T-cell (primary cell): ENCODE measurements around the gene SUGP1. TPM values are rescaled to one million over a fixed set of nuclear protein-coding genes. Genes with fewer than 3 reads are reported as not detected.

Experiments
- ATAC-seq, 4 experiments: fragments of 200-7000 bp in 3 of 4; fragments of 150-1000 bp in 1 of 4; cut with Tn5 transposase; replicated peaks in 1 of 4; 1 replicate in 3 of 4; 2 replicates in 1 of 4; pipeline ENCODE4 v1.10.0; 2021; ENCODE audit warnings: moderate library complexity in 3 of 4, mild to moderate bottlenecking in 2 of 4, moderate number of reproducible peaks in 1 of 4
- CTCF ChIA-PET, 2 donors: fragments of 300-600 bp; sonication (Branson Sonifier 250); formaldehyde crosslinking; loops; one replicate each; lab custom pipeline; 2022; ENCODE audit warnings: antibody characterized with exemption in 2 of 2; lab: Charles Lee
- POLR2A ChIA-PET, 2 donors: fragments of 300-600 bp; sonication (Branson Sonifier 250); formaldehyde crosslinking; loops; one replicate each; lab custom pipeline; 2022; ENCODE audit warnings: antibody characterized with exemption in 2 of 2; lab: Charles Lee
- DNase-seq, 35 experiments: peaks; one replicate each; pipeline versions ENCODE4 v3.0.0 to v3.0.0-alpha.2; 2013 to 2023
- H3K27ac ChIP-seq: one replicate; pipeline ENCODE4 v1.5.1; 2013; ENCODE audit warnings: low read length
- H3K27me3 ChIP-seq, 2 experiments: replicated peaks in 1 of 2; 1 replicate in 1 of 2; 2 replicates in 1 of 2; pipeline versions ENCODE4 v1.6.1 to v1.7.0; 2013; ENCODE audit warnings: low read length in 1 of 2, mixed read lengths in 1 of 2; ENCODE audit not compliant: control insufficient read depth in 2 of 2, insufficient read depth in 2 of 2; ENCODE audit errors: extremely low read depth in 1 of 2
- H3K36me3 ChIP-seq, 2 donors: 1 replicate in 1 of 2; 2 replicates in 1 of 2; pipeline versions ENCODE4 v1.6.1 to v1.7.0; 2013; ENCODE audit warnings: low read length in 1 of 2; ENCODE audit not compliant: control insufficient read depth in 2 of 2, insufficient read depth in 1 of 2; ENCODE audit errors: extremely low read depth in 1 of 2
- H3K4me1 ChIP-seq, 2 experiments: 1 replicate in 1 of 2; 2 replicates in 1 of 2; pipeline versions ENCODE4 v1.6.1 to v1.7.0; 2013; ENCODE audit warnings: low read length in 2 of 2, mixed read lengths in 1 of 2; ENCODE audit not compliant: insufficient read depth in 2 of 2, control insufficient read depth in 1 of 2; ENCODE audit errors: extremely low read depth in 1 of 2
- H3K4me3 ChIP-seq, 2 donors: 1 replicate in 1 of 2; 2 replicates in 1 of 2; pipeline versions ENCODE4 v1.5.1 to v1.7.0; 2013; ENCODE audit warnings: mild to moderate bottlenecking in 2 of 2, low read length in 1 of 2, moderate library complexity in 1 of 2; ENCODE audit not compliant: control insufficient read depth in 1 of 2; ENCODE audit errors: extremely low read depth in 1 of 2
- H3K9me3 ChIP-seq: 2 replicates; pipeline ENCODE4 v1.7.0; 2013
- H3K27ac Mint-ChIP-seq, 2 donors: one replicate each; pipeline ENCODE4 v1.8.0; 2020 to 2021; ENCODE audit warnings: mild to moderate bottlenecking in 2 of 2, mixed read lengths in 2 of 2
- H3K27me3 Mint-ChIP-seq, 2 donors: one replicate each; pipeline ENCODE4 v1.8.0; 2021 to 2022; ENCODE audit warnings: mixed read lengths in 2 of 2
- H3K36me3 Mint-ChIP-seq: one replicate; pipeline ENCODE4 v1.8.0; 2021; ENCODE audit warnings: mixed read lengths
- H3K4me1 Mint-ChIP-seq, 3 donors: one replicate each; pipeline ENCODE4 v1.8.0; 2020 to 2022; ENCODE audit warnings: mixed read lengths in 3 of 3, mild to moderate bottlenecking in 1 of 3
- H3K4me3 Mint-ChIP-seq, 3 donors: one replicate each; pipeline ENCODE4 v1.8.0; 2020 to 2022; ENCODE audit warnings: mild to moderate bottlenecking in 3 of 3, mixed read lengths in 3 of 3, moderate library complexity in 3 of 3
- H3K9me3 Mint-ChIP-seq, 3 donors: one replicate each; pipeline ENCODE4 v1.8.0; 2020 to 2022; ENCODE audit warnings: mixed read lengths in 3 of 3
- WGBS: methylation state at CpG from one replicate; pipeline ENCODE4 v1.1.5; 2013; ENCODE audit warnings: missing lambda C conversion rate; ENCODE audit not compliant: insufficient coverage; 5-methylcytosine and 5-hydroxymethylcytosine counted together
- total RNA-seq, 35 experiments: library from RNA in 6 of 35; stranded (reverse) in 6 of 35; fragments of 120-200 nt in 1 of 35; gene quantifications; one replicate each; pipeline versions ENCODE4 v1.2.1 to v1.2.4 and lab custom pipeline; 2013 to 2026

SUGP1 gene
- total RNA-seq, 5 donors from 2014 or later (not counting 1 experiment from before 2014, with no cell fraction given), result 59.5 to 89.8 (median 87.4) TPM

DNA sequence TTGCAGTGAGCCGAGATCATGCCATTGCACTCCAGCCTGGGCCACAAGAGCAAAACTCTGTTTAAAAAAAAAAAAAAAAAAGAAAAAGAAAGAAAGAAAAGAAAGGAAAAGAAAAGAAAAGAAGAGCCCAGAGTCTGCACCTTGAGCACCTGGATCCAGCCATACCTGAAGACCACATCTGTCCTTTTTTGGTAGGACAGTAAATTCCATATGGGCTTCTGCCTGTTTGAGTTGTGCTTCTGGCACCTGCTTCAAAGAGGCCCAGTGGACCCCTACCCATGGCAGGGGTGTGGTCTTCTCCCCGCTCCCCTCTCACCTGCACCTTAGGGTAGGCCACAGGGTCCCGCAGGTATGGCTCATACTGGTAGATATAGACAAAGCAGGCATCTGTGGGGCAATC is 53.0 kb downstream of the SUGP1 start:
- H3K9me3 Mint-ChIP-seq, result no peaks in the 10 kb centered on the region
- CTCF ChIA-PET, result no interaction called here
- H3K27ac Mint-ChIP-seq, result no peak overlapping the region
- peaks cover 10 to 24% of the 10 kb centered on the region in 2 donors for H3K27me3 Mint-ChIP-seq
- H3K36me3 ChIP-seq, result no peaks in the 10 kb centered on the region
- POLR2A ChIA-PET, result no interaction called here
- no peaks in the 10 kb centered on the region for H3K9me3 ChIP-seq
- H3K27me3 ChIP-seq, result peaks cover 3 to 21% of the 10 kb centered on the region in 2 experiments
- H3K4me1 ChIP-seq, result no peaks in the 10 kb centered on the region
- no peak overlapping the region for H3K4me3 Mint-ChIP-seq
- no peak overlapping the region for H3K4me3 ChIP-seq
- H3K36me3 Mint-ChIP-seq, result no peaks in the 10 kb centered on the region
- peaks cover 2 to 4% (median 3%) of the 10 kb centered on the region in 3 donors for H3K4me1 Mint-ChIP-seq
- ATAC-seq (no peak), DNase-seq (no peak)
- H3K27ac ChIP-seq, result no peak overlapping the region
- 100% methylated on average over 1 of the region's 3 CpGs for WGBS

DNA sequence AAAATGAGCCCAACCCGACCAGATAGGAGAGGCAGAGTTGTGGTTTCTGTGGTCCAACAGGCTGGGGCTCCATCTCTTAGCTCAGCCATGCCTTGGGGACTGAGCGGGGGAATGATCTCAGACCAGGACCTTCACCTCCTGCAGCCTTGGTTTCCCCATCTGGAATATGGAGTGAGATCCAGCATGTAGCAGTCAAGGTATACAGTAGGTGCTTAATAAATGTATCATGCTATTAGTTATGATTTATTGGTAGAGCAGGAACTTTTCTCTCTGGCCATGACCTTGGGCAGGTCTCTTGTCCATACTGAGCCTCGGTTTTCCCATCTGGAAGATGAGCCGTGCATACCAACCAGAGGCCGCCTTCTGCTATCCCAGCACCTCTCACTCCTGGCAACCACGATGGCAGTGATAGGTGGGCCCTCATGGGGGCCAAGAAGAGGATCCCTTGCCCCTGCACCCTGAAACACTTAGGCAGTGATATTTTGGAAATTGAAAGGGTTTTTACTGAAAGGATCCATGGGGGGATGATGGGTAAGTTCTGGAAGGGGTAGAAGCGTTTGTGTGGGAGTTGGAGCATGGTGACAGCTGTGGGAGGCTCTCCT is 56.3 kb downstream of the SUGP1 start:
- no peak overlapping the region for H3K27ac Mint-ChIP-seq
- Histone ChIP-seq H3K9me3 (no peaks in the 10 kb centered on the region), H3K27ac (no peak overlapping the region), H3K4me1 (peaks cover 0 to 12% of the 10 kb centered on the region in 2 experiments), H3K36me3 (no peaks in the 10 kb centered on the region), H3K4me3 (no peak overlapping the region), H3K27me3 (peaks cover 3 to 51% of the 10 kb centered on the region in 2 experiments)
- no peaks in the 10 kb centered on the region for H3K36me3 Mint-ChIP-seq
- H3K4me3 Mint-ChIP-seq, result no peak overlapping the region
- H3K27me3 Mint-ChIP-seq, result peaks cover 33 to 42% of the 10 kb centered on the region in 2 donors
- H3K9me3 Mint-ChIP-seq, result no peaks in the 10 kb centered on the region
- CTCF ChIA-PET, result no interaction called here
- H3K4me1 Mint-ChIP-seq, result peaks cover 8 to 16% (median 13%) of the 10 kb centered on the region in 3 donors
- ATAC-seq, result no peak
- 82% methylated on average over 1 of the region's 7 CpGs for WGBS
- POLR2A ChIA-PET, result no interaction called here
- no peak for DNase-seq

DNA sequence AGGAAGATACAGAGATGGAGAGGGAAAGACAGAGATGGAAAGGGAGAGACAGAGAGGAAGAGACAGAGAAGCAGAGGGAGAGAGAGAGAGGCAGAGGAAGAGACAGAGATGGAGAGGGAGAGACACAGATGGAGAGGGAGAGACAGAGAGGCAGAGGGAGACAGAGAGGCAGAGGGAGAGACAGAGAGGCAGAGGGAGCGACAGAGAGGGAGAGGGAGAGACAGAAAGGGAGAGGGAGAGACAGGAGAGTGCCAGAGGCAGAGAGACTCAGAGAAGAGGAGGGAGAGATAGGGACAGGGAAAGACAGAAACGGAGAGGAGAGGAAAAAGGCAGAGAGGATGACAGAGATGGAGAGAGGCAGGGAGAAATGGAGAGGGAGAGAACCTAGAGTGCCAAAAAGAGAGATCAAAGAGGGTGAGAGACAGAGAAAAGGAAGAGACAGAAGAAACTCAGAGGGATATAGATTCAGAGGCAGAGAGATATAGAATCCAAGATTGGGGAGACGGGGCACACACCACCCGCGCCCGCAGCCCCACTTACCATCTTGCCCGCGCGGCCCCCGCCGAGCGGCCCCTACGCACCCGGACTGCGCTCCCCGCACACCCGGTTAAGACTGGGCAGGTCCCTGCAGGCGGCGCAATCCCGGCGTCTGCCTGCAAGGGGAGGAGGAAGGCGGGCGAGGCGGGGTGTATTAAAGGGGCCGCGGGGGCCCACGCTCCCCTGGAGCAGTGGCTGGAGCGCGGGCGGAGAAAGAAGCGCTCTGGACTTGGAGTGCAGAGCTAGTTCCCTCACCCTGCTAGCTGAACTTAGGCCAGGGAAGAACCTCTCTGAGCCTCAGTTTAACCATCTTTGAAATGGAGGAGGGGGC is 57.9 kb downstream of the SUGP1 start:
- Mint-ChIP-seq H3K4me1 (peaks cover 8 to 16% (median 13%) of the 10 kb centered on the region in 3 donors), H3K4me3 (peak overlapping the region in 2 of 3 donors; percentile 49 to 50), H3K27ac (no peak overlapping the region), H3K36me3 (no peaks in the 10 kb centered on the region), H3K9me3 (no peaks in the 10 kb centered on the region), H3K27me3 (peaks cover 34 to 45% of the 10 kb centered on the region in 2 donors)
- Histone ChIP-seq H3K4me1 (peaks cover 0 to 12% of the 10 kb centered on the region in 2 experiments), H3K27me3 (peaks cover 3 to 57% of the 10 kb centered on the region in 2 experiments), H3K27ac (no peak overlapping the region), H3K36me3 (no peaks in the 10 kb centered on the region), H3K4me3 (no peak overlapping the region), H3K9me3 (no peaks in the 10 kb centered on the region)
- 17% methylated on average over 24 of the region's 31 CpGs for WGBS
- ATAC-seq, result no peak
- CTCF ChIA-PET, result no interaction called here
- no peak for DNase-seq
- POLR2A ChIA-PET, result no interaction called here

DNA sequence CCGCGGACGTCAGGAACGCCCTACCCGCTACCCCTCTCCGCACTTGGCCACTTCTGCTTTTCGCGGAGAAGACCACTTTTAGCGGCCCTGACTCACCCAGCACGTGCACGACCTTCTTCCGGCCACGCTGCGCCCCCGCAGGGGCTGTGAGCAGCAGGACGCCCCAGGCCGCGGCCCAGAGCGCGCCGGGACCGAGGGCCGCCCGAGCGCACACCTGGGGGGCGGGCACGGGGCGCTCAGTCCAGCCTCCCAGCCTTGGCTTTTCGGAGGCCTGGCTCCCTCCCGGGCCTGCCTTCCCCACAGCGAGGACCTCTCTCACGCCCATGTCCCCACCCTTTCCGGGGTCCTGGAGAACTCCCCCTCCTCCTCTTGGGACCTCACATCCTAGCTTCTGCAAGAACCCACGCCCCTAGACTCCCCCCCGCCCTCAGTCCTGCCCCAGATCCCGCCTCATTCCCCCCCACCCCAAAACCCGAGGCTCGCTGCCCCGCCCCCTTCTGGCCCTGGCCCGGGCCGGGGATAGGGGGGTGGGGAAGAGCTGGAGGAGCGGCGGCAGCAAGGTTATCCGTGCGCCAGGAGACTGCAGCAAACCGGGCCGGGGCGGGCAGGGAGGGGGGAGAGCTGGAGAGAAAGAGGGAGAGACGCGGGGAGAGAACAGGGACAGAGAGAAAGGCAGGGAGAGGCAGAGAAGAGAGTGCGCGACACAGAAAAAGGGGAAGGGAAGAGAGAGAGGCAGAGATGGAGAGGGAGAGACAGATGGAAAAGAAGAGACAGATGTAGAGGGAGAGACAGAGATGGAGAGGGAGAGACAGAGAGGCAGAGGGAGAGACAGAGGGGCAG is 58.7 kb downstream of the SUGP1 start:
- H3K36me3 Mint-ChIP-seq, result no peaks in the 10 kb centered on the region
- H3K4me3 ChIP-seq, result no peak overlapping the region
- peak overlapping the region in 2 of 3 donors; percentile 49 to 50 for H3K4me3 Mint-ChIP-seq
- H3K4me1 ChIP-seq, result peaks cover 0 to 12% of the 10 kb centered on the region in 2 experiments
- H3K9me3 ChIP-seq, result no peaks in the 10 kb centered on the region
- DNase-seq, result peak in 1 of 35 experiments; percentile 9
- H3K9me3 Mint-ChIP-seq, result no peaks in the 10 kb centered on the region
- H3K27me3 ChIP-seq, result peaks cover 3 to 65% of the 10 kb centered on the region in 2 experiments
- CTCF ChIA-PET, result no interaction called here
- peaks cover 39 to 53% of the 10 kb centered on the region in 2 donors for H3K27me3 Mint-ChIP-seq
- H3K27ac ChIP-seq, result no peak overlapping the region
- no peaks in the 10 kb centered on the region for H3K36me3 ChIP-seq
- H3K4me1 Mint-ChIP-seq, result peaks cover 8 to 16% (median 13%) of the 10 kb centered on the region in 3 donors
- POLR2A ChIA-PET, result no interaction called here
- no peak overlapping the region for H3K27ac Mint-ChIP-seq
- 4% methylated on average over 44 of the region's 52 CpGs for WGBS
- ATAC-seq, result no peak

DNA sequence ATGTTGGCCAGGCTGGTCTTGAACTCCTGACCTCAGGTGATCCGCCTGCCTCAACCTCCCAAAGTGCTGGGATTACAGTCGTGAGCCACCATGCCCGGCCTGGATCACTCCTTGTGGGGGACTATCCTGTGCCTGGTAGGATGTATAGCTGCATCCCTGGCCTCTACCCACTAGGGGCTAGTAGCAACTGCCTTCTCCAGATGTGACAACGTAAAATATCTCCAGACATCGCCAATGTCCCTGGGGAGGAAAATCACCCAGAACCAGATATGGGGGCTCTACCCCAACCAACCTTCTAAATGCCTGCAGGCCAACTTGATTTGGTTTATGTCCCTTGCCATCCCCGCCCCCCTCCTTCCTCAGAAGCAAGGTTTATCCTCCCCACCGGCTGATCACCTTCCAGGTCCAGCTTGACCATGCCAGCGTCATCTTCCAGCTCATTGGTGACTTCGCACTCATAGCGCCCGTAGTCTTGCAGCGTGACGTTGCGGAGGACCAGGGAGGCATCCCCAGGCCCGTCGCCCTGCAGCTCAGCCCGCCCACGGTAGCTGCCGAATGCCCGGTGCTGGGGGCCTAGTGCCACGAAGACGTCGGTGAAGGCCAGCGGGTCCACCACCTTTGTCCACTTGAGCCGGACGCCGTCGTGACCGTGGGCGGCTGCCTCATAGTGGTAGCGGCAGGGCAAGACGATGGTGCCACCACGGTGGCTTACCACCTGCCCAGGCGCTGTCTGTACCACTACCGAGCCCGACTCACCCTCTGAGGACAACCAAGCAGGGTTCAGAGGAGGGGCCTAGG is 59.7 kb downstream of the SUGP1 start:
- H3K9me3 Mint-ChIP-seq, result no peaks in the 10 kb centered on the region
- H3K4me1 Mint-ChIP-seq, result peaks cover 8 to 16% (median 13%) of the 10 kb centered on the region in 3 donors
- no peaks in the 10 kb centered on the region for H3K36me3 Mint-ChIP-seq
- POLR2A ChIA-PET, result no interaction called here
- H3K27me3 Mint-ChIP-seq, result peaks cover 49 to 61% of the 10 kb centered on the region in 2 donors
- H3K27me3 ChIP-seq, result peaks cover 3 to 75% of the 10 kb centered on the region in 2 experiments
- no peak overlapping the region for H3K27ac ChIP-seq
- H3K27ac Mint-ChIP-seq, result no peak overlapping the region
- H3K4me3 ChIP-seq, result no peak overlapping the region
- H3K4me3 Mint-ChIP-seq, result peak overlapping the region in 1 of 3 donors; percentile 50
- ATAC-seq (no peak), DNase-seq (no peak)
- 54% methylated on average over 35 of the region's 36 CpGs for WGBS
- CTCF ChIA-PET, result interaction anchor here in 1 of 2 donors (0.6 kb wide), 1 partner anchor 20 kb away, joined by 5 read pairs; no protein-coding TSS in a partner anchor
- H3K36me3 ChIP-seq, result no peaks in the 10 kb centered on the region
- H3K4me1 ChIP-seq, result peaks cover 0 to 12% of the 10 kb centered on the region in 2 experiments
- no peaks in the 10 kb centered on the region for H3K9me3 ChIP-seq
